HG03064 (cell line): ENCODE data around the gene DPY30.

ENCODE experiments used
- ATAC-seq: cut with Tn5 transposase; IDR thresholded peaks from one replicate; pipeline ENCODE4 v1.9.1; 2021; ENCODE audit warnings: low read depth; ENCODE audit not compliant: unreplicated experiment

DPY30 gene

DNA sequence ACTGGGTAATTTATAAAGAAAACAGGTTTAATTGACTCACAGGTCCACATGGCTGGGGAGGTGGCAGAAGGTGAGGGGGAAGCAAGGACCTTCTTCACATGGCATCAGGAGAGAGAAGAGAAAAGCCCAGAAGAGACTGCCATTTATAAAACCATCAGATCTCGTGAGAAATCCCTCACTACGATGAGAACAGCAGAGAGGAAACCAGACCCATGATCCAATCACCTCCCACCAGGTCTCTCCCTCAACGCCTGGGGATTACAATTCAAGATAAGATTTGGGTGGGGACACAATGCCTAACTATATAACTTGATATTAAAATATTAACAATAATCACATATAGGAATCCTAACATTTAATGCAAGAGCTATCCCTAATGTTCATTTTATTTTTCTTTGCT is 60.6 kb downstream of the DPY30 start:
- no peak for ATAC-seq

DNA sequence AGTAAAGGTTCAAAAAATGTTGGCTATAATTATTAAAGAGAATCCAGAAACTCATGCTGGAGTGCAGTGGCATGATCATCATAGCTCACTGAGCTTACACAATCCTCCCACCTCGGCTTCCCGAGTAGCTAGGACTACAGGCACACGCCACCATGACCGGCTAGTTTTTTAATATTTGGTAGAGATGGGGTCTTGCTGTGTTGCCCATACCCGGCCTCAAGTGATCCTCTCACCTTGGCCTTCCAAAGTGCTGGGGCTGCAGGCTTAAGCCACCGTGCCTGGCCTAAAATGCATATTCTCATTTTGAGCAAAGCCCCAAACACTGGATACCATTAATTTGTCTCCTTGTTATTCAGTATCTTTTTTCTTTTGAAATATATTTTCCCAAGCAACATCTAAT is 61.2 kb downstream of the DPY30 start:
- ATAC-seq: no peak
